K562 treated with DMSO at 1 percent for 24 hours (cell line): ENCODE data around the gene ZNF106. TPM values are rescaled to one million over a fixed set of nuclear protein-coding genes. Genes with fewer than 3 reads are reported as not detected.

Experiments used
- total RNA-seq: library from RNA; unstranded; fragments of 300-600 nt; gene quantifications from 2 replicates; pipeline ENCODE4 v1.2.3, GENCODE V29; 2022; ENCODE audit warnings: low read depth; ENCODE audit not compliant: insufficient read depth

The ZNF106 gene
- 18.3 and 21.2 TPM in 2 replicates for total RNA-seq

GRCh38 chr15:42490671-42491538 is at the start of gene ZNF106:
Gene ZNF106, minus strand, starts transcription at chr15:42491141. Its CDS starts 18,852 bp downstream, at chr15:42472289.

GRCh38 chr15:42495361-42496212 is 4.6 kb upstream of the ZNF106 start, which contains the start of gene SNAP23:
Gene SNAP23, plus strand, starts transcription at chr15:42495634. Its CDS starts 16,213 bp downstream, at chr15:42511847.

Other genes with a start within 250 kb of the ZNF106 start
- gene GANC, start 217.9 kb downstream of the ZNF106 start, total RNA-seq = 8.2 and 12.5 TPM in 2 replicates
- gene TMEM87A, start 217.7 kb downstream of the ZNF106 start, total RNA-seq = 15.7 and 19.0 TPM in 2 replicates
- 0.79 TPM in 1 of 2 replicates, not detected in the other for gene CAPN3, start 131.6 kb downstream of the ZNF106 start, total RNA-seq
- gene SNAP23, start 4.5 kb upstream of the ZNF106 start, total RNA-seq = 59.1 and 71.1 TPM in 2 replicates
- 16.4 and 17.5 TPM in 2 replicates for gene LRRC57, start 57.7 kb upstream of the ZNF106 start, total RNA-seq
- 16.2 and 29.4 TPM in 2 replicates for gene HAUS2, start 57.7 kb upstream of the ZNF106 start, total RNA-seq
- gene STARD9, start 84.5 kb upstream of the ZNF106 start, total RNA-seq = 10.0 and 10.4 TPM in 2 replicates
- gene CDAN1, start 246.0 kb upstream of the ZNF106 start, total RNA-seq = 29.8 and 35.0 TPM in 2 replicates